HepG2 (cell line): ENCODE measurements around the gene ZCCHC17. TPM values are rescaled to one million over a fixed set of nuclear protein-coding genes. Genes with fewer than 3 reads are reported as not detected.
A peak's percentile ranks its signal among the peaks of the same experiment; 100 is the strongest.

Source experiments
- E2F2 ChIP-seq: sonication (generic); formaldehyde crosslinking; IDR thresholded peaks from 2 replicates; pipeline ENCODE4 v1.4.0; 2020; ENCODE audit warnings: missing genetic modification reagents, borderline replicate concordance
- ESRRA ChIP-seq: sonication (generic); formaldehyde crosslinking; IDR thresholded peaks from 2 replicates; pipeline ENCODE4 v1.5.1; 2020; ENCODE audit warnings: mild to moderate bottlenecking, low read depth, missing genetic modification reagents
- GRHL1 ChIP-seq: sonication (generic); formaldehyde crosslinking; conservative IDR thresholded peaks from 2 replicates; pipeline ENCODE4 v1.8.0; 2022; ENCODE audit warnings: missing genetic modification reagents
- HNRNPLL ChIP-seq: fragments of 200-400 bp; formaldehyde crosslinking; IDR thresholded peaks from 2 replicates; pipeline ENCODE4 v1.6.1; 2017; ENCODE audit warnings: mild to moderate bottlenecking, low read depth, low read length; ENCODE audit not compliant: poor library complexity, severe bottlenecking
- HOXA5 ChIP-seq: sonication (generic); formaldehyde crosslinking; IDR thresholded peaks from 2 replicates; pipeline ENCODE4 v1.4.0; 2020; ENCODE audit warnings: missing genetic modification reagents
- MIER3 ChIP-seq: IDR thresholded peaks from 2 replicates; pipeline ENCODE4 v1.6.1; 2016; ENCODE audit warnings: missing compliant biosample characterization, borderline replicate concordance
- NFRKB ChIP-seq: fragments of 450-650 bp; IDR thresholded peaks from 2 replicates; pipeline ENCODE4 v1.6.1; 2017
- RCOR2 ChIP-seq: IDR thresholded peaks from 2 replicates; pipeline ENCODE4 v1.6.1; 2016; ENCODE audit warnings: missing biosample characterization, missing genetic modification reagents
- SNAPC5 ChIP-seq: sonication (generic); formaldehyde crosslinking; IDR thresholded peaks from 2 replicates; pipeline ENCODE4 v1.8.1; 2023; ENCODE audit warnings: mild to moderate bottlenecking, missing genetic modification reagents, borderline replicate concordance
- SOX13 ChIP-seq, 3 experiments: fragments of 450-650 bp in 1 of 3; sonication (generic) in 1 of 3; formaldehyde crosslinking in 1 of 3; IDR thresholded peaks in 2 of 3; conservative IDR thresholded peaks in 1 of 3; 2 replicates each; pipeline versions ENCODE4 v1.5.0 to v1.6.1; 2016 to 2020; ENCODE audit warnings: antibody characterized with exemption in 1 of 3, mild to moderate bottlenecking in 1 of 3, missing compliant biosample characterization in 1 of 3, missing genetic modification reagents in 1 of 3, moderate library complexity in 1 of 3
- ZFAT ChIP-seq: sonication (generic); formaldehyde crosslinking; conservative IDR thresholded peaks from 2 replicates; pipeline ENCODE4 v1.8.1; 2023; ENCODE audit warnings: missing genetic modification reagents, inconsistent platforms
- ZHX2 ChIP-seq, 2 experiments: sonication (generic) in 1 of 2; formaldehyde crosslinking in 1 of 2; IDR thresholded peaks; 2 replicates each; pipeline versions ENCODE4 v1.6.1 to v1.9.0; 2014 to 2022; ENCODE audit warnings: antibody characterized with exemption in 1 of 2, borderline replicate concordance in 1 of 2, inconsistent platforms in 1 of 2, low read depth in 1 of 2, missing genetic modification reagents in 1 of 2
- ZNF432 ChIP-seq: sonication (generic); formaldehyde crosslinking; IDR thresholded peaks from 2 replicates; pipeline ENCODE4 v1.5.0; 2020; ENCODE audit warnings: missing genetic modification reagents, mild to moderate bottlenecking, borderline replicate concordance
- ZNF549 ChIP-seq: sonication (generic); formaldehyde crosslinking; IDR thresholded peaks from 2 replicates; pipeline ENCODE4 v1.5.0; 2020; ENCODE audit warnings: missing genetic modification reagents
- ZNF614 ChIP-seq: IDR thresholded peaks from 2 replicates; pipeline ENCODE4 v1.6.1; 2018; ENCODE audit warnings: missing biosample characterization, missing genetic modification reagents, inconsistent platforms, borderline replicate concordance
- ZNF660 ChIP-seq: sonication (generic); formaldehyde crosslinking; IDR thresholded peaks from 2 replicates; pipeline ENCODE4 v1.5.1; 2020; ENCODE audit warnings: mild to moderate bottlenecking, low read depth, missing genetic modification reagents, borderline replicate concordance
- ZNF678 ChIP-seq: sonication (generic); formaldehyde crosslinking; IDR thresholded peaks from 2 replicates; pipeline ENCODE4 v1.4.0; 2020; ENCODE audit warnings: mild to moderate bottlenecking, missing genetic modification reagents
- polyA plus RNA-seq, 8 experiments: library from polyadenylated mRNA; depleted of rRNA in 3 of 8; stranded (reverse) in 7 of 8; unstranded in 1 of 8; fragments of >200 nt; fragmentation: Illumina TruSeq in 4 of 8; extraction: Trizol in 4 of 8; gene quantifications; 2 replicates each; pipeline versions ENCODE4 v1.2.1 to v1.2.3, GENCODE V29; 2011 to 2016; ENCODE audit warnings: low read depth in 4 of 8, missing spikeins in 1 of 8, mixed read lengths in 1 of 8; ENCODE audit not compliant: insufficient read depth in 1 of 8
- total RNA-seq, 5 experiments: library from RNA; depleted of rRNA; stranded (reverse); fragments of >200 nt; fragmentation: Illumina TruSeq; extraction: Trizol; gene quantifications; 2 replicates each; pipeline ENCODE4 v1.2.3, GENCODE V29; 2016; ENCODE audit warnings: low read depth in 1 of 5
- TF ChIP-seq, protein P1 (sequence below): sonication (generic); formaldehyde crosslinking; IDR thresholded peaks from 2 replicates; pipeline ENCODE4 v1.4.0; 2020; ENCODE audit warnings: low read depth, mild to moderate bottlenecking, missing genetic modification reagents

The ZCCHC17 gene
- total and polyA plus RNA-seq, 2 of the 13 experiments (the other 11 are each of a cell fraction or from before 2014, with no cell fraction given), result 20.5 to 53.0 TPM

GRCh38 chr1:31413405-31414001, 116.7 kb downstream of the ZCCHC17 start (continued):
- no peak for TF ChIP-seq HOXA5 (CRISPR knock-in tag)
- no peak for TF ChIP-seq MIER3
- peak; percentile 78; the same call in 1 of the 2 replicates for TF ChIP-seq ZNF678 (CRISPR knock-in tag)
- TF ChIP-seq ZNF660 (CRISPR knock-in tag), result no peak
- TF ChIP-seq NFRKB, result no peak
- no peak for TF ChIP-seq SNAPC5
- TF ChIP-seq E2F2 (CRISPR knock-in tag), result no peak
- no peak for TF ChIP-seq ZHX2 (IDR thresholded peaks at IDR 0.05; ENCODE audit: low read depth)
- TF ChIP-seq ZHX2 (CRISPR knock-in tag; IDR thresholded peaks at IDR 0.05; ENCODE audit: borderline replicate concordance), result no peak
- no peak for TF ChIP-seq RCOR2
- no peak for TF ChIP-seq ZNF432
- TF ChIP-seq ZNF614 (CRISPR knock-in tag), result no peak
- no peak for TF ChIP-seq GRHL1 (CRISPR knock-in tag)
- TF ChIP-seq SOX13 (IDR thresholded peaks at IDR 0.05), result no peak
- TF ChIP-seq SOX13 (CRISPR knock-in tag; conservative IDR thresholded peaks at IDR 0.05 in 1 of 2, IDR thresholded peaks at IDR 0.05 in 1 of 2), result no peak
- TF ChIP-seq, protein P1, sequence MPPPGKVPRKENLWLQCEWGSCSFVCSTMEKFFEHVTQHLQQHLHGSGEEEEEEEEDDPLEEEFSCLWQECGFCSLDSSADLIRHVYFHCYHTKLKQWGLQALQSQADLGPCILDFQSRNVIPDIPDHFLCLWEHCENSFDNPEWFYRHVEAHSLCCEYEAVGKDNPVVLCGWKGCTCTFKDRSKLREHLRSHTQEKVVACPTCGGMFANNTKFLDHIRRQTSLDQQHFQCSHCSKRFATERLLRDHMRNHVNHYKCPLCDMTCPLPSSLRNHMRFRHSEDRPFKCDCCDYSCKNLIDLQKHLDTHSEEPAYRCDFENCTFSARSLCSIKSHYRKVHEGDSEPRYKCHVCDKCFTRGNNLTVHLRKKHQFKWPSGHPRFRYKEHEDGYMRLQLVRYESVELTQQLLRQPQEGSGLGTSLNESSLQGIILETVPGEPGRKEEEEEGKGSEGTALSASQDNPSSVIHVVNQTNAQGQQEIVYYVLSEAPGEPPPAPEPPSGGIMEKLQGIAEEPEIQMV (CRISPR knock-in tag), result 0 out of 2 replicates have a peak, but pooled peaks have one; percentile 23
- no peak for TF ChIP-seq ZNF549 (CRISPR knock-in tag)
- TF ChIP-seq ZFAT (CRISPR knock-in tag), result no peak
- TF ChIP-seq HNRNPLL, result peak; percentile 46
- no peak for TF ChIP-seq ESRRA (CRISPR knock-in tag)
